H9 (cell line): Measurements from ENCODE around the gene RASGRP3. TPM values are rescaled to one million over a fixed set of nuclear protein-coding genes. Genes with fewer than 3 reads are reported as not detected.

Experiments
- DNase-seq: peaks from one replicate; pipeline ENCODE4 v3.0.0-alpha.2; 2017
- H2AFZ ChIP-seq: one replicate; pipeline ENCODE4 v1.6.1; 2013; ENCODE audit warnings: mild to moderate bottlenecking, low read length, control low read depth, moderate library complexity
- H2AK5ac ChIP-seq: 2 replicates; pipeline ENCODE4 v1.6.1; 2013; ENCODE audit warnings: low read length, control low read depth, mixed read lengths; ENCODE audit not compliant: insufficient read length
- H2BK120ac ChIP-seq: one replicate; pipeline ENCODE4 v1.6.1; 2013; ENCODE audit warnings: low read depth, mild to moderate bottlenecking, low read length, control low read depth, inconsistent platforms; ENCODE audit not compliant: poor library complexity, severe bottlenecking
- H2BK12ac ChIP-seq: 2 replicates; pipeline ENCODE4 v1.6.1; 2013; ENCODE audit warnings: low read length, control low read depth, mixed read lengths, low read depth; ENCODE audit not compliant: insufficient read length
- H2BK15ac ChIP-seq: 2 replicates; pipeline ENCODE4 v1.6.1; 2013; ENCODE audit warnings: low read depth, low read length, control low read depth
- H2BK20ac ChIP-seq: one replicate; pipeline ENCODE4 v1.6.1; 2013; ENCODE audit warnings: low read depth, mild to moderate bottlenecking, low read length, control low read depth, inconsistent platforms; ENCODE audit not compliant: poor library complexity, severe bottlenecking
- H2BK5ac ChIP-seq: 2 replicates; pipeline ENCODE4 v1.6.1; 2013; ENCODE audit warnings: low read length, control low read depth, mixed read lengths; ENCODE audit not compliant: insufficient read length
- H3K14ac ChIP-seq: 2 replicates; pipeline ENCODE4 v1.6.1; 2013; ENCODE audit warnings: low read length, control low read depth; ENCODE audit not compliant: insufficient read depth
- H3K18ac ChIP-seq: 2 replicates; pipeline ENCODE4 v1.6.1; 2013; ENCODE audit warnings: low read depth, mild to moderate bottlenecking, mixed read lengths, low read length, control low read depth; ENCODE audit not compliant: insufficient read length
- H3K23ac ChIP-seq: 2 replicates; pipeline ENCODE4 v1.6.1; 2013; ENCODE audit warnings: low read length, control low read depth, mixed read lengths, low read depth; ENCODE audit not compliant: insufficient read length
- H3K23me2 ChIP-seq: 2 replicates; pipeline ENCODE4 v1.6.1; 2013; ENCODE audit warnings: low read depth, mild to moderate bottlenecking, mixed read lengths, low read length, control low read depth; ENCODE audit not compliant: insufficient read length, poor library complexity, severe bottlenecking
- H3K27ac ChIP-seq: 2 replicates; pipeline ENCODE4 v1.5.1; 2013; ENCODE audit warnings: low read length, control low read depth, mixed read lengths, low read depth; ENCODE audit not compliant: insufficient read length
- H3K27me3 ChIP-seq: 2 replicates; pipeline ENCODE4 v1.6.1; 2013; ENCODE audit warnings: low read length, control low read depth, inconsistent platforms; ENCODE audit not compliant: insufficient read depth
- H3K4ac ChIP-seq: 2 replicates; pipeline ENCODE4 v1.6.1; 2013; ENCODE audit warnings: low read depth, mild to moderate bottlenecking, control low read depth, inconsistent platforms, low read length, moderate library complexity
- H3K4me1 ChIP-seq: 2 replicates; pipeline ENCODE4 v1.6.1; 2013; ENCODE audit warnings: low read length, control low read depth, inconsistent platforms; ENCODE audit not compliant: insufficient read depth
- H3K4me2 ChIP-seq: 2 replicates; pipeline ENCODE4 v1.6.1; 2013; ENCODE audit warnings: low read length, control low read depth, mixed read lengths; ENCODE audit not compliant: insufficient read length, insufficient read depth
- H3K56ac ChIP-seq: 2 replicates; pipeline ENCODE4 v1.6.1; 2013; ENCODE audit warnings: low read depth, mild to moderate bottlenecking, mixed read lengths, low read length, control low read depth; ENCODE audit not compliant: insufficient read length
- H3K79me1 ChIP-seq: 2 replicates; pipeline ENCODE4 v1.6.1; 2013; ENCODE audit warnings: low read depth, mild to moderate bottlenecking, moderate library complexity, low read length, control low read depth, inconsistent platforms; ENCODE audit not compliant: insufficient read depth, poor library complexity, severe bottlenecking
- H3K79me2 ChIP-seq: 2 replicates; pipeline ENCODE4 v1.6.1; 2013; ENCODE audit warnings: low read length, control low read depth, inconsistent platforms; ENCODE audit not compliant: insufficient read depth
- H3K9ac ChIP-seq: 2 replicates; pipeline ENCODE4 v1.6.1; 2013; ENCODE audit warnings: low read length, control low read depth, mixed read lengths; ENCODE audit not compliant: insufficient read length; ENCODE audit errors: extremely low read depth
- H3K9me3 ChIP-seq: one replicate; pipeline ENCODE4 v1.6.1; 2013; ENCODE audit warnings: low read depth, low read length, inconsistent platforms; ENCODE audit not compliant: control insufficient read depth
- H3T11ph ChIP-seq: one replicate; pipeline ENCODE4 v1.6.1; 2013; ENCODE audit warnings: mild to moderate bottlenecking, low read length, control low read depth, inconsistent platforms
- H4K20me1 ChIP-seq: one replicate; pipeline ENCODE4 v1.6.1; 2013; ENCODE audit not compliant: control insufficient read depth, insufficient read length, insufficient read depth
- H4K5ac ChIP-seq: 2 replicates; pipeline ENCODE4 v1.6.1; 2013; ENCODE audit warnings: low read depth, mild to moderate bottlenecking, mixed read lengths, low read length, control low read depth; ENCODE audit not compliant: insufficient read length
- H4K8ac ChIP-seq: replicated peaks from 2 replicates; pipeline ENCODE4 v1.6.1; 2013; ENCODE audit warnings: low read length, control low read depth, mixed read lengths, low read depth; ENCODE audit not compliant: insufficient read length
- H4K91ac ChIP-seq: 2 replicates; pipeline ENCODE4 v1.6.1; 2013; ENCODE audit warnings: low read depth, mild to moderate bottlenecking, moderate library complexity, mixed read lengths, low read length, control low read depth; ENCODE audit not compliant: insufficient read length
- H3K27ac Mint-ChIP-seq, 3 experiments: 2 replicates in 2 of 3; 3 replicates in 1 of 3; pipeline ENCODE4 v1.8.0; 2020 to 2021; ENCODE audit warnings: mixed read lengths in 3 of 3, mild to moderate bottlenecking in 1 of 3, moderate library complexity in 1 of 3
- H3K27me3 Mint-ChIP-seq: 2 replicates; pipeline ENCODE4 v1.8.0; 2021; ENCODE audit warnings: low read depth, mild to moderate bottlenecking, moderate library complexity, mixed read lengths
- H3K36me3 Mint-ChIP-seq, 3 experiments: 2 replicates in 2 of 3; 3 replicates in 1 of 3; pipeline ENCODE4 v1.8.0; 2020 to 2021; ENCODE audit warnings: low read depth in 3 of 3, mixed read lengths in 3 of 3; ENCODE audit not compliant: insufficient read depth in 1 of 3
- H3K4me1 Mint-ChIP-seq, 2 experiments: 2 replicates each; pipeline ENCODE4 v1.8.0; 2020; ENCODE audit warnings: mixed read lengths in 2 of 2
- H3K4me3 Mint-ChIP-seq, 2 experiments: 2 replicates in 1 of 2; 3 replicates in 1 of 2; pipeline ENCODE4 v1.8.0; 2020 to 2021; ENCODE audit warnings: mild to moderate bottlenecking in 2 of 2, mixed read lengths in 2 of 2, moderate library complexity in 1 of 2
- H3K9me3 Mint-ChIP-seq, 2 experiments: 2 replicates in 1 of 2; 3 replicates in 1 of 2; pipeline ENCODE4 v1.8.0; 2020; ENCODE audit warnings: mild to moderate bottlenecking in 2 of 2, mixed read lengths in 2 of 2, moderate library complexity in 1 of 2
- WGBS: extraction: QIAGEN DNeasy Blood & Tissue Kit; methylation state at CpG from one replicate; pipeline ENCODE4 v1.1.7; 2013; ENCODE audit warnings: missing lambda C conversion rate, low lambda C conversion rate, mixed read lengths; ENCODE audit not compliant: insufficient read length; ENCODE audit errors: extremely low coverage; 5-methylcytosine and 5-hydroxymethylcytosine counted together
- total RNA-seq: library from RNA; stranded (reverse); gene quantifications from 2 replicates; pipeline ENCODE4 v1.2.1, GENCODE V29; 2021
- TF ChIP-seq, protein P1 (sequence below): fragments of 200-600 bp; sonication (generic); conservative IDR thresholded peaks from 3 replicates; pipeline ENCODE4 v1.8.0; 2021; ENCODE audit warnings: antibody characterized with exemption, mild to moderate bottlenecking

Gene RASGRP3
- total RNA-seq, 1 experiment from 2014 or later = not detected

DNA sequence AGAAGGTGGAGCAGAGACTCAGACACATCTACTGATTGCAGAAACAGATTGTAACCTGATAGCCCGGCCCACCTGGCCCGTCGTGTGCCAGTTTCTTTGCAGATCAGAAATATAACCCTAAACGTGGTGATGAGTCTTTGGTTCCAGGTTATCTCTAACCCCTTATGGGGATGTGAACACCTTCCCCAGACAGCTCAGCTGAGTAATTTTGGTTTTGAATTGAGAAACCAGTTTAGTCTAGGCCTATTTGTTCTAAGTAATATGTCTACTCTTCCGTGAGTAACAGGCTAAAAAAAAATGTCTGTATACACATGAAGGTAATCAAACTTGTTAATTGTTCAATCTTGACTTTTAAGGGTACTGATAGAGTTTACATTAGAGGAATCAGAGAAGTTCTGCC, 35.7 kb downstream of the RASGRP3 start:
- H2BK20ac ChIP-seq = no peak overlapping the region
- H3K23me2 ChIP-seq = no peaks in the 10 kb centered on the region
- no peak overlapping the region for H3K27ac ChIP-seq
- H3K4me2 ChIP-seq = no peak overlapping the region
- H3K18ac ChIP-seq = no peak overlapping the region
- H3K79me1 ChIP-seq = no peaks in the 10 kb centered on the region
- H3K9me3 ChIP-seq = no peaks in the 10 kb centered on the region
- H3K27me3 Mint-ChIP-seq = no peaks in the 10 kb centered on the region
- H2AK5ac ChIP-seq = no peak overlapping the region
- H4K5ac ChIP-seq = no peak overlapping the region
- no peak overlapping the region for H2BK120ac ChIP-seq
- H2AFZ ChIP-seq = no peak overlapping the region
- H4K8ac ChIP-seq = no peak overlapping the region
- H2BK5ac ChIP-seq = no peak overlapping the region
- no peak overlapping the region for H3K56ac ChIP-seq
- H3K23ac ChIP-seq = no peak overlapping the region
- DNase-seq = no peak
- H2BK15ac ChIP-seq = no peak overlapping the region
- WGBS = no CpG with 5 or more reads among the region's 5 CpGs
- no peak overlapping the region for H3K9ac ChIP-seq
- H3K4me1 ChIP-seq = no peaks in the 10 kb centered on the region
- no peaks in the 10 kb centered on the region for H3K36me3 Mint-ChIP-seq
- H3K4me1 Mint-ChIP-seq = no peaks in the 10 kb centered on the region
- no peaks in the 10 kb centered on the region for H3K9me3 Mint-ChIP-seq
- H3K4ac ChIP-seq = no peak overlapping the region
- no peak overlapping the region for H4K91ac ChIP-seq
- no peak overlapping the region for H3K14ac ChIP-seq
- no peaks in the 10 kb centered on the region for H3K79me2 ChIP-seq
- H3K27me3 ChIP-seq = no peaks in the 10 kb centered on the region
- no peaks in the 10 kb centered on the region for H4K20me1 ChIP-seq
- TF ChIP-seq, protein P1, sequence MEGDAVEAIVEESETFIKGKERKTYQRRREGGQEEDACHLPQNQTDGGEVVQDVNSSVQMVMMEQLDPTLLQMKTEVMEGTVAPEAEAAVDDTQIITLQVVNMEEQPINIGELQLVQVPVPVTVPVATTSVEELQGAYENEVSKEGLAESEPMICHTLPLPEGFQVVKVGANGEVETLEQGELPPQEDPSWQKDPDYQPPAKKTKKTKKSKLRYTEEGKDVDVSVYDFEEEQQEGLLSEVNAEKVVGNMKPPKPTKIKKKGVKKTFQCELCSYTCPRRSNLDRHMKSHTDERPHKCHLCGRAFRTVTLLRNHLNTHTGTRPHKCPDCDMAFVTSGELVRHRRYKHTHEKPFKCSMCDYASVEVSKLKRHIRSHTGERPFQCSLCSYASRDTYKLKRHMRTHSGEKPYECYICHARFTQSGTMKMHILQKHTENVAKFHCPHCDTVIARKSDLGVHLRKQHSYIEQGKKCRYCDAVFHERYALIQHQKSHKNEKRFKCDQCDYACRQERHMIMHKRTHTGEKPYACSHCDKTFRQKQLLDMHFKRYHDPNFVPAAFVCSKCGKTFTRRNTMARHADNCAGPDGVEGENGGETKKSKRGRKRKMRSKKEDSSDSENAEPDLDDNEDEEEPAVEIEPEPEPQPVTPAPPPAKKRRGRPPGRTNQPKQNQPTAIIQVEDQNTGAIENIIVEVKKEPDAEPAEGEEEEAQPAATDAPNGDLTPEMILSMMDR = no peak
- no peak overlapping the region for H3T11ph ChIP-seq
- H2BK12ac ChIP-seq = no peak overlapping the region
- no peak overlapping the region for H3K4me3 Mint-ChIP-seq
- no peak overlapping the region for H3K27ac Mint-ChIP-seq
